NCI-H2171 (cell line): ENCODE data around the gene AGBL3.
"Not testable (repeated sequence)": the region's sequence is repeated elsewhere in the genome, so short reads cannot be mapped to it uniquely, and the experiment has no call there.

Experiments used
- DNase-seq: peaks from one replicate; lab custom pipeline; 2025; lab: John Stamatoyannopoulos, UW

Gene AGBL3

DNA sequence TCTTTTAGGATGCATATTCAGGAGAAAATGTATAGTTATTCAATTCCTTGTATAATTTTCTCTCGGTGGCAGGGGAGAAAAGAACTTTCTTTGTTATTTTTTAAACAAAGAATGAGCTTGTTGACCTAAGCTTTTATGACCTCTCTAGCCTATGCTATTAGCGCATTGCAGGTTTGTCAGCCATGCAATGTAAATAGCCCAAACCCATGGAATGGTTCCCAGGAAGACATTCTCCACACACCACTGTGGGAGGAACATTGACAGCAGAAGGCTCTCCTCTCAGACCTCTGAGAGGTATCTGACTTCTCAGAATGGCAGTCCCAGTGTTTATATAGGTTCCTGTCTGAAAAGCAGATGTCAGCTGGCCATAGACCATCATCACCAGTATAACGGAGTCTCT lies 19.6 kb upstream of the AGBL3 start:
- no peak for DNase-seq

DNA sequence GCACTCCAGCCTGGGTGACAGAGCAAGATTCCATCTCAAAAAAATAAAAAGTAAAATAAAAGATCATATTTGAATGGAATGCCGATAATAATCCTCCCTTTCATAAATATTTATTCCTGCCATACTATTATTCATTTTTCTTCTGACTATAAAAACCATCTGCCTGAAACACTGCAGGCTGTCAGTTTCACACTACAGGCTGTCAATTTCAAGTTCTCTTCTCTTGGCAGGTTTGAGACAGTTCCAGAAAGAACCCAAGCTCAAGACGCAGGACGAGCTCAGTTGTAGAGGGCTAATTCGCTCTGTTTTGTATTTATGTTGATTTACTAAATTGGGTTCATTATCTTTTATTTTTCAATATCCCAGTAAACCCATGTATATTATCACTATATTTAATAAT lies 18.2 kb upstream of the AGBL3 start:
- no peak for DNase-seq

DNA sequence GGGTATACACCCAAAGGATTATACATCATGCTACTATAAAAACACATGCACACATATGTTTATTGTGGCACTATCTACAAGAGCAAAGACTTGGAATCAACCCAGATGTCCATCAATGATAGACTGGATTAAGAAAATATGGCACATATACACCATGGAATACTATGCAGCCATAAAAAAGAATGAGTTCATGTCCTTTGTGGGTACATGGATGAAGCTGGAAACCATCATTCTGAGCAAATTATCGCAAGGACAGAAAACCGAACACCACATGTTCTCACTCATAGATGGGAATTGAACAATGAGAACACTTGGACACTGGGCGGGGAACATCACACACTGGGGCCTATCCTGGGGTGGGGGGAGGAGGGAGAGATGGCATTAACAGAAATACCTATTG lies 4.7 kb upstream of the AGBL3 start:
- DNase-seq = not testable (repeated sequence)

DNA sequence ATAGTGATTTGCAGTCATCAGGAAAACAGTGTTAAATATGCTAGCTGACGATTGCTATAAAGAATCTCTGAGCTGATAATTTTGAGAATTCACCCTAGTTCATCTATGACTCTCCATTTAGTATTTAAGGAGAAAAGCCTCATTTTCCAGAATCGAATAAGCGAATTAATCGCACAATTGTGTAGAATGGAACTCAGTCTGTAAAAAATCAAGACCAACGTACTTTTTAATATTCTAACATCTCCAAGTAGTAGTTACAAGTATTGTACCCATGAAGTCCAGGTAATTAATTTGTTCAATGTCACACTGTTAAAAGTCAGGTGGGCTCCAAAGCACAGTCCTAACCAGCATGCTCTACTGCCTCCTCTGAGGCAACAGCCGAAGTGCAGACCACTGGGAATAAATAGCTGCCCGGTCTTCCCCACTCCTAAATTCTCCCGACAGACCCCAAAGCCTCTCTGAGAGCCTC lies 380 bp upstream of the AGBL3 start:
- no peak for DNase-seq

DNA sequence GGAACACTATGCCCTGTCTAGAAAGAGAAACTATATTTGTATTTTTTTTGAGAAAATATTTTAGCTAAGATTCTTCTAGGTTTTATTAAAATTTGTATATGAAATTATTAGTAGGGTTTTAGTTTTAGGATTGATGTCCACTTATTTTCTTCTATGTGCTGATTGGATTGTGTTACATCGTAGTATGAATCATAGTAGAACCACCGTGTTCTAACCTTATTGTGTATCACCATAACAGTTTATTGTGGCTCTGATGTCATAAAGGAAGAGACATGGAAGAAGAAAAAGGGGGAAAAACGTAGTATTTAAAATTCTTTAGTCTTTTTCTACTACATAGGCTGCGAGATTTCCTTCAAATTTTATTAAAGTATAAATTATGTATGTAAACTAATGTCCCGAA lies 1.9 kb downstream of the AGBL3 start:
- no peak for DNase-seq

DNA sequence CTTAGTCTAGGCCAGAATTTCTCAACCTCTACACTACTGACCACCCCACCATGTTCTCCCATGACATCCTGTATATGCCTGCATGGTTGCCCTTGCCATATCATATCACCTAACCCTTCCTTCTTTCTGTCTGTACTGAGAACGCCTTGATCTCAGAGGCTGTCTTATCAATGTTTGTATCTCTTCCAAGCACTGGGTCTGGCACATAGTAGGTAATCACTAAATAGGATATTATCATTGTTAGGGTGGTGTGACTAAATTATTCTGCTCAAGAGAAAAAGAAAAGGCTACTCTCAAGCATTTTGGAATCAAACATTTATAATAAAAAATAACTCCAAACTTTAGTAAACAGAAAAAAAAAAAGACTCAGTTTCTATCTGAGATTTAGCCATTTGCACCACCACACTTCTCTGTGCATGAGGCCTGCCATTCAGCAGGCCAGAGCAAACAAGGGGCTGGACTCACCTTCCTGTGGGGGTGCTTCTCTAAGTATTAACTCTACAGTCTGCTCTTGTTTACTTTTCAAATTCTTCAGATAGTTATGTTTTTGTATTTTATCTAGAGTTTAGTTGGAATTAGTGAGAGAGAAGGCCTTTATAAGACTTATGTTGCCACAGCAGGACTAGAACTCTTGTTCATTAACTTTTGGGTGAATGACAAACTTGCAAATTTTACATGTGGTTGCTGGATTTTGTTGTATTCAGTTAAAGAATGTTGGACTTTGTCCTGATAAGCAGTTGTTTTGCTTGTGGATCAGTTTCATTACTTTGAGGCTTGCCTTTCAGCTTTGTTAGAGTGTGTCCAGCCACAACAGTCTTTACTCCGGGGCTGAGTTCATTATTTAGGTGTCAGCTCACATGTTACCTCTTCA lies 5.4 kb downstream of the AGBL3 start:
- no peak for DNase-seq

DNA sequence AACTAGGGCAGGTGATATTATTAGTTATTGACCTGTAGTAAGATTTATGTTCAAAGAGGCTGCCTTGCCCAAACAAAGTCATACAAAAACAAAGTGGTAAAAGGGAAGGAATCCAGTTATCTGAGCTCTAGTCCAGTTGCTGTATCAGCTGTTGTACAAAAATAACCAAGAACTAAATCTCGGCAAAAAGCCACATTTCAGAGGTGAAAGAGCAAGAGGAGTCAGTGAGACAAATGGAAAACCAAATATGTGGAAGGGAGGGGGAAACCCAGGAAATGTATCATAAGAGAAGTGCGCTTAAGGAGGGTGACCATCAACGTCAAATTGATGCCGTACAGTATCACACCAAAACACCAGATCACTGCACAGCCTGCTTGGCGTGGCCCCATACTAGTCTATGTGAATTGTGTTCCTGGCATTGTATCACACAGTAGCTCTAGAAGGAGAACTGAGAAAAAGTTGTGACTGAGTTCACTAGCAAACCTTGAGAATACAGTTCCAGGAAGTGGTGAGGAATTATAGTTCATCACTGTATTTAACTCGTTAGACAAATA lies 6.4 kb downstream of the AGBL3 start:
- no peak for DNase-seq

DNA sequence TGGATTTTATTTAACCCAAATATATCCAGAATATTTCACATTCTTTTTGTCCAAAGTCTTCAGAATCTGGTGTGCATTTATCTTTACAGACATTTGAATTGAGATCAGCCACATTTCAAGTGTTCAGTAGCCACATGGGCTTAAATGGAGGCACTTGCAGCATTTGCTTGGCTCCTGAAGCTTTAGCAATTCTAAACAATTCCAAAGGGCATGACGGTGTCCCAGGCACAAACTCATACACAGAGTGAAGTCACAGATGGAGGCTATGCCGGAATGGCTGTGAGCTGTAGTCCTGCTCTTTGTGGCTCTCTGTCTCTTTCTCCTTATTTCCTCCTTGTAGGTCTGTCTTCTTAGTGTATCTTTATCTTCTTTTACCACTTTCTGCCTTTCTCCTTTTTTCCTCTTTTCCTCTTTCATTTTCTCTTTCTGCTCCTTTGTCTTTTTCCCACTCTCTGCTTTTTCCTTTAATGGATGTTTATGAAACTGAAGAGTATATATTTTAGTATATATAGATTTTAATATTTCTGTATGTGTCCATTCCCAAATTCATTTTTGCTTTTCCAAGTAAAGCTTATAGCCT lies 7.7 kb downstream of the AGBL3 start:
- no peak for DNase-seq

DNA sequence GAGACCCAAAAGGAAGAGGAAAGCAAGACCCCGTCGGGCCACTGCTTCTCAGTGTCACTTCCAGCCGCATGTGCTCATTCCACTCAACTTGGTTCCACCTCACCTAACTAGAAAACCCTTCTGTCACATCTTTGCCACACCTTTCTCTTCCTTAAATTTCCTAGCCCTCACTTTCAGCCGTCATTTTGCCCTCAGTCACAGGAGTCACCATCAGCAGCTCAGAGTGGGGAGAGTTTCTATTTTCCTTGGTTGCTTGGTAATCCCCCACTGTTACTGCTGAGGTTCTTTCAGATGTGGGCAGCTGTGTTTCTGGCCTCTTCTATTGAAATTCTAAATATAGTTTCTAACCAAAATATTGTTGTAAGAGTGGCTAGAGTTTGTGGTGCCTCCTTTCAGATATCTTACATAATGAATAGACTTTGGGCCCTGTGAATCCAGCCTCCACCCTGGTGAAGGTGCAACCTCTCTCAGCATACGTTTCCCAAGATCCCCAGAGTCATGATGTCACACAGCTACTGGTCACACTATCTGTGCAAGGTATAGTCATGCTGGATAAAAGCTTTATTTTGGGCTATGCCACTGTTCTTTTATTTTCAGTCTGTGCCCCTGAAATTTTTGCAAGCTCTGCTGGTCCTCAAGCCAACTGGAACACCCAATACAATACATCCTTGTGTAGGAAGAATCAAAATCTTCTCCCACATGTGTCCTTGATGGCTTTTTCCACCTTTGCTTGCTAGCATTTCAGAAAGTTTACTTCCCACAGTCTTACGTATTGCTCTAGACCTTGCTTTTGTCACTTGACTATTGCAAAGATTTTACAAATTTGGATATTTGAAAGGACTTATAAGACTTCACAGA lies 9.2 kb downstream of the AGBL3 start:
- no peak for DNase-seq

DNA sequence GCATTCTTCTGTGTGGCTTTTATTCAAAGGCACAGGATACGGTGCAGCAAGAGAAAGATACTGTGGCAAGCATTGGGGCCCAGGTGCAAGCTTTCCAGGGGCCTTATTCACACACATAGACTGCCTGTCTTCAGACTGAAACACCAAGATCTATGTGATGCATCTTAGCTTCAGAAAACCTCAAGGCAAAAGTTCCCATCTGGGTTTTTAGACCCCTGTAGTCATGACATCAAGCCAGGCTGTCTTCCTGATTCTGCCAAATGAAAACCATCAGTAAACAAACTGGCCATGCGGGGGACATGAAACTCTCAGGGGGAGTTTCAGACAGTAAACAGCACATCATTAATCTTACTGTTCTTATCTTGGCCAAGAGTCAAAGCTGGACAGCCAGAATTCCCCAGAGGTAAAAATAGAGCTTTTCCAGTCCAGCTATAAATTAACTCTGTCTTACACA lies 9.8 kb downstream of the AGBL3 start:
- no peak for DNase-seq

DNA sequence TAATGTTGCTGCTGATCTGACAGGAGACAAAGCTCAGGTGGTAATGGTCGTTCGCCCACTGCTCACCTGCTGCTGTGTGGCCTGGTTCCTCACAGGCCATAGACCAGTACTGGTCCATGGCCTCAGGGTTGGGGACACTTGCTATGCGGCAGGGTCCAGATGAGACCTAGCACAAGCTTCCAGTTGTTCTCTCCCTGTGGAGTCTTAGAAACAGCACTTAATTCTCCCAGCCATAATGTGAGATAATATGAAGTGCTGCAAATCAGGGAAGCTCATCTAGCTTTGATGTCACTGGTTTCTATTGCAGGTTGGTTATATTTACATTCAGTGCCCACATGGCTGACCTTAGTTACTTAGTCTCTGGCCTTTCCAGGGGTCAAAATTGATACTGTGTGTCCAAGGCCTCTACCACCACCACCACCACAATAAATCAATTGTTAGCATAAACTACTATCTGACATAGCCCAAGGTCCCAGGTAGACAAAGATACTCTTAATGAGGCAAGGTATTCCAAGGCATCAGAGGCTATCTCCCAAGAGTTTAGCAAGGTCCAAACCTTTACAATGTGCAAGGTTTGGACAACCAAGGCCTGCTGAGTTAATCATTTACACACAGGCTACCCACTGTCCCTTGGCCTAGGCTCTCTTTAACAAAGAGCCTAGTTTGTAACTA lies 11.0 kb downstream of the AGBL3 start:
- no peak for DNase-seq

DNA sequence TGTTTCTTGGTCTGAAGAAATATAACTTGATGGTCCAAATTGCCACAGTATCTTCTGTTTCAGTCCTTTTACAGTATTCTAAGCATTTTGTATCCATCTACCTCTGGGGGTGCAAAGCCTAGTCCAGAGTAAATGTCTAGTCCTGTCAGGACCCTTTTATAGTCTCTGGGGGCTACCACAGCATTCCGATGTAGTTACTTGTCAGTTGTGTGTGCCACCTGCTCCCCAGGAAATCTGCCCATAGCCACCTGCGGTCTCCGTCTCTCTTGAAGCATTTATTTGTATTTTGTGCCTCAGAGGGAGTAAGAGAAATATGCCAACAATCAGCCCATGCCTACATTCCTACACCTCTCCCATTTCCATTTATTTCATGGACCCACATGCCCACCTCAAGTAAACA lies 12.8 kb downstream of the AGBL3 start:
- DNase-seq = no peak

DNA sequence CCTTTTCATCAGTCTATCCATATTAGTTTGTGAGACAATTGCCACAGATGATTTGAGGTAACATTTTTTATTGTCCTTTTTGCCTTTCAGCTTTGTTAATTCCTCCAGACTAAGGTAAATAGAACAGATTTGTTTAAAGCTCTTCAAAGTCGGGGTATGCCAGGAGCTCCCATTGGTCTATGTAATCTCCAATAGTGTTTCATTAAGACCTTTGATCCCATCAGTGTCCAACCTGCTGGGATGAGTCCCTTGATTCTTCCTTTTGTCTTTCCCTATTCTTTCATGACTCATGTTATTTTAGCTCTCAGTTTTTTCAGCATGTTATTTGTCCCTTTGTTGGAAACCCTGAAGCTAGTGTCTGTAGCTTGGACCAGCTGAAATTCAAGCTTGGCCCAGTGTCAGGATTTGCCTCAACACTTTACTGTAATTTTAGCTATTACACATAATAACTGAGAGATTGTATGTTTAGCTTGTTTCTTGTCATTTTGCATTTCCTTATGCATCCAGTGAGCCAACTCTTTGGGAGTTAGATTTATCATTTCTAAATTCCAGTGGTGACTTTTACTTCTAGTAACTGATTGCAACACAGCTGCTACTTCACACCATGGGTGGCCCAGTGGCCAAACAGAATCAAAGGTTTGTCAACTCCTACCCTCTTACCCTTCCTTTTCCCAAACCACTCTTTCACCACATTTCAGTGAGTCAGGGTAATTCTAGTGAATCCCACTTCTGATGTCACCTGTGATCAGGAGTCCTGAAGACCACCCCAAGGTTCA lies 15.3 kb downstream of the AGBL3 start:
- DNase-seq = no peak

DNA sequence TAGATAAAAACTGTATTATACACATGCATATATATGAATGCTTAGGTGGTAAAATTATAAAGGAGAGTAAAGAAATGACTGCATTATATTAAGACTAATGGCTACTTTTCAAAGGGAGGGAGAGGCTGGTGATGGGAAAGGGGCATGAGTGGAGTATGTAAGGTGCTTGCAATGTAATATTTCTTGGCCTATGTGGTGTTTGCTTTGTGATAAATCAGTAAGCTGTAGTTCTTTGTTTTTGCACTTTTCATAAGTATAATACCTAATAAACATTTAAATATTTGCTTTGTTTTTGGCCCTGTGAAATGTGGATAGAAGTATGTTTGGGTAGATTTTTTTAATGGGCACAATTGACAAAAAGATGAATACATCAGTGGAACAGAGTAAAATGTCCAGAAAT lies 25.9 kb downstream of the AGBL3 start:
- DNase-seq = no peak

DNA sequence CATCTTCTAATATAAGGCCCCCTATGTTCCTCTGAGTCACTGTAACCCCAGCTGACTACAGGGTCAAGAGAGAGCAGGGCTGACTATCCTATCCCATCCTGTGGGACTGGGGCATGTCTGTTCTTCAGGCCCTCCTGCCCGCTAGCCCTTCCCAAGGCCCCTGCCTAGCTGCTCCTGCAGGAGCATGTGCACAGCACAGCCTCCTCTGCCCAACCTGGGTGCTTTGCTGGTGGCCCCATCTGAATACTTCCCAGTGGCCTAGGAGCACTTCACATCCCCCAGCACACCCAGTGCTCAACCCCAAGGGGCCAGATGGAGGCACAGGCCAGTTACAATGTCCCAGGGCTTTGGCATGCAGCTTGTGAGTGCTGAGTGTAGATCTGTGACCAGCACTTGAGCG lies 37.3 kb downstream of the AGBL3 start:
- DNase-seq = no peak

DNA sequence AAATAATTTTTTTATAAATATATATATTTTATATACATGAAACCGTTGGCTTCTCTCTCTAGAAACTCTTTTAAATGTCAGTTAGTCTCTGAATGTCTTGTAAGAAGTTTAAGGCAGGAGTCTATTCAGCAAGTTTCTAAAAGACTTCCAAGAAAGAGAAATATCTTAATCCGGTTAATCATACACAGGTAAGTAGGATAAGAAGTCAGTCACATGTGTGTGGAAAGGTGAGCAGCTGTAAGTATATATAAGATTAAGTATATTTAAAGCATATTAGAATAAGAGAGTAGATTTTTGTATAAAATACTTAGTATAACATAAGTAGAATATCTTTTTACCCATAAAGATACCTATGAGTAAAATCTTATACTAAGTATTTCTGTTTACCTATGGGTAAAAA lies 48.9 kb downstream of the AGBL3 start:
- DNase-seq = no peak

DNA sequence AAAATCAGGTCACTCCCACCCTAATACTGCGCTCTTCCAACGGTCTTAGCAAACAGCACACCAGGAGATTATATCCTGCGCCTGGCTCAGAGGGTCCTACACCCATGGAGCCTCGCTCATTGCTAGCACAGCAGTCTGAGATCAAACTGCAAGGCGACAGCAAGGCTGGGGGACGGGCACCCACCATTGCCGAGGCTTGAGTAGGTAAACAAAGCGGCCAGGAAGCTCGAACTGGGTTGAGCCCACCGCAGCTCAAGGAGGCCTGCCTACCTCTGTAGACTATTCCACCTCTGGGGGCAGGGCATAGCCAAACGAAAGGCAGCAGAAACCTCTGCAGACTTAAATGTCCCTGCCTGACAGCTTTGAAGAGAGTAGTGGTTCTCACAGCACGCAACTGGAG lies 80.7 kb downstream of the AGBL3 start:
- not testable (repeated sequence) for DNase-seq

DNA sequence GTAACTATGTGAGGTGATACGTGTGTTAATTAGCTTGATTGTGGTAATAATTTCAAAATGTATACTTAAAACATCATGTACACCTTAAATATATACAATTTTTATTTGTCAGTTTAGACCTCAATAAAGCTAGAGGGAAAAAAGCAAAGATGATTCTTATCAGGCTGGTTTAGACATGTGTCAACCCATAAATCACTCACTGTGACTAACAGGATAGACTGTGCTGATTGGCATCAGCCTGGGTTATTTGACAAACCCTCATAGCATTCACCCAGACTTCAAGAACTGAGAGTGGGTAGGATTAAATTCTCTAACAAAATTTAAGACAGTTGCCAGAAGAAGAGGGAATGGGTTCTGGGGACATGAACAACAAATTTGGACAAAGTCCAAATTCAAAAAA lies 87.8 kb downstream of the AGBL3 start:
- DNase-seq = no peak

DNA sequence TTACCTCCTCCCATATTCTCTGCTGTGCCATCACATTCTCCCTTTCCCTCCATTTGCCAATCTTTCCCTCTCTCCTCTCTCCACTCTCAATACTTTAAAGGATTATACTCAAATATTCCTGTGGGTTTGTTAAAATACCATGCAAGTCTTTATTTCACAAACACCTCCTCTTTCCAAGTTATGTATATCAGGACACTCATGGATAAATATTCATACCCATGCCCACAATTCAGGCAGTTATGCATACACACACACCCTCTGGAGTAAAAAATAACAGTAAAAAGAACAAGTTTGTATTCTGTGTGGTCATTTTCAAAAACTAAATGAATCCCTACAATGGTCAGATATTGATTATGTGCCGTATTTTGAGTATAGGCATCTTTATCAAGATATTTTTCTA lies 88.2 kb downstream of the AGBL3 start:
- DNase-seq = no peak

DNA sequence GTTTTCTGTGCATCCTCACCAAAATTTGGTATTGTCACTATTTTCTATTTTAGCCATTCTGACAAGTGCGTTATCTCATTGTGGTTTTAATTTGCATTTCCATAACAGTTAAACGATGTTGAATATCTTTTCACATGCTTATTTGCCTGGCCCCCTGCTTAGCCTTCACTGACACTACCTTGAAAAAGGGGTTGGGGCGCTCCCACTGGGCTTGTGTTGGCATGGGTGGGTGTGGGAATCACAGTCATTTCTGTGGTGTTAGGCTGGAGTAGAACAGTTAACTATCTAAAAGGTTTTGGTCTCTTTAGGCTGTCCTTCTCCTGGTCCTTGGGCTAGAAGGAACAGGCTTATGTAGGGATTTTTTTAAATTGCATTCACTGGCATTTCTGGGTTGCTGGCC lies 89.4 kb downstream of the AGBL3 start:
- DNase-seq = no peak

DNA sequence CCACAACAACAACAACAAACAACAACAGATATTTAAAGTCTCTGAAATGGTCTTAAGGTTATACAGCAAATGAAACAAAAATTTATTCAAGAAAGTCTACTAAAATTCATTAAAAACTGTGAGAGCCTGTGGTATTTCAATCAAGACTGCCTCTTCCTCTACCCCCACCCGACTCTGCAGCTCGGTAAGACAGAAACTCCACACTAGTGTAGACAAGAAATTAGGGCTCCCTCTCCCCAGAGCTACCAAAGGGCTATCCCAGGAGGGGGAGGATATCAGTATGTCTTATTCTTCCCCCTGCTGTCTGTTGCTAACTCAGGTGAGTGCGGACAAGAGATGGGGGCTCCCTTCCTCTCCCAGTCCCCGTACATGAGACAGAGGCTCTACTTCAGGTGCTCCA lies 90.6 kb downstream of the AGBL3 start:
- no peak for DNase-seq
